Measurements from ENCODE around the gene COPA.

COPA gene

GRCh38 chr1:160271025-160271424 is 72.0 kb downstream of the COPA start:
- no peak for DNase-seq (ENCODE audit: low read depth in 2 of 2, low spot score in 1 of 2)

- DNase-seq (ENCODE audit: low read depth in 2 of 2, low spot score in 1 of 2), result no peak
Observed at GRCh38 chr1:160267284-160267991, 75.6 kb downstream of the COPA start.

GRCh38 chr1:160264795-160265307 is 78.2 kb downstream of the COPA start:
- no peak for DNase-seq (ENCODE audit: low read depth in 2 of 2, low spot score in 1 of 2)

DNA sequence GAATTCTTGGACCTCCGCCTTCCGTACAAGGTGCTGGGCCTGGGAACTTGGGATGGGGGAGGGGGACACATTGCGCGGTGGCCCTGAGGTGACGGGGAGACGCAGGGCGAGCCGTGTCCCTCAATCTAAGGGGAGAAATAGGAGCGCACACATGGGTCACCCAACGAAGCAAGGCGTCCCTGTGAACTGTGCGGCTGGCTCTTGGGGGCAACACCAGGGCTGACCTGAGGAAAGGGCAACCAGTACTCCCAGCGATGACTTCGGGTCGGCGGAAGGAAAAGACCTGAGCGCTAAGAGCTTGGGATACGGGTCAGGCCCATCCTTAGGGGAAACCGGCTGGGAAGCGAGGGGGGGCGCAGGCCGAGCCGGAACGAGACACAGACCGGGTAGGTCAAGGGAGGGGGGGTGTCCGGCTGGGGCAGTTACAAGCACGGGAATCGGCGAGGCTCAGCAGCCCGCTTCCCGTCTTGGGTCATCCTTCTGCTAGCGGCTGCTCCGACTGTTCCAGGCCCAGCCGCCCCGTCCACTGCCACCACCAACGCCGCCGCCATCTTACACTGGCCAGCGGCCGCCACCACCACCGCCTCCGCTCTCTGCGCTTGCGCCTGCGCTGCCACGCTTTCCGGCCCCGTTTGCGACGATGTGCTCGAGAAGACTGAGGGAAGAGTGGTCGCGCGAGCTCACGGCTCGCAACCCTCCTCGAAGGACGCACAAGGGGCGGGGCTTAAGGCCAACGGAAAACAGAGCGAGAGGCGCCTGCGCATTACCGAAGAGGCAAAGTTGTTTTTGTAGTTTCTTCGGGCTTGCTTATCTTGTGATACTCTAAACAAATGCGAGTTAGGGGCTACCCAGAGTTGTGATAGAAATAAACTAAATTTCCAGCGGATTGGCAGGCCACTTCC is 80.9 kb downstream of the COPA start, which contains the start of gene DCAF8:
TSS of gene DCAF8 (minus strand) at position 657 of the 902 bp plus-strand sequence. CDS start 18,541 bp downstream, outside the sequence.
- DNase-seq (ENCODE audit: low read depth in 2 of 2, low spot score in 1 of 2), result peak; percentile 91 to 94

DNA sequence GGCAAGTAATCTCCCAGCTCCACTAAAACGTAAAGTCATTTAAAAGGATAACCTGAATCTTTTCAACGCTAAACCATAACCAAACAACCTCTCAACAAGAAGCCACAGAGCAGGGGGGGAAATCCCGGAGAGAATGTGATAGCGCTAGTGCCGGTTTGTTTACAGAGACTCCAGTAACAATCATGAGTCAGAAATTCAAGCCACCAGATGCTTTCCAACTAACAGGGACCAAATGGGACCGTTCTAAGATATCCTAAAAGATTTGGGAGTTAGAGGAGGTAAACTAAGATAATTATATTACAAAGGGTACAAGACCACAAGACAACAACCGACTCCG is 81.5 kb downstream of the COPA start:
- DNase-seq (ENCODE audit: low read depth in 2 of 2, low spot score in 1 of 2), result peak; percentile 33 to 54

DNA sequence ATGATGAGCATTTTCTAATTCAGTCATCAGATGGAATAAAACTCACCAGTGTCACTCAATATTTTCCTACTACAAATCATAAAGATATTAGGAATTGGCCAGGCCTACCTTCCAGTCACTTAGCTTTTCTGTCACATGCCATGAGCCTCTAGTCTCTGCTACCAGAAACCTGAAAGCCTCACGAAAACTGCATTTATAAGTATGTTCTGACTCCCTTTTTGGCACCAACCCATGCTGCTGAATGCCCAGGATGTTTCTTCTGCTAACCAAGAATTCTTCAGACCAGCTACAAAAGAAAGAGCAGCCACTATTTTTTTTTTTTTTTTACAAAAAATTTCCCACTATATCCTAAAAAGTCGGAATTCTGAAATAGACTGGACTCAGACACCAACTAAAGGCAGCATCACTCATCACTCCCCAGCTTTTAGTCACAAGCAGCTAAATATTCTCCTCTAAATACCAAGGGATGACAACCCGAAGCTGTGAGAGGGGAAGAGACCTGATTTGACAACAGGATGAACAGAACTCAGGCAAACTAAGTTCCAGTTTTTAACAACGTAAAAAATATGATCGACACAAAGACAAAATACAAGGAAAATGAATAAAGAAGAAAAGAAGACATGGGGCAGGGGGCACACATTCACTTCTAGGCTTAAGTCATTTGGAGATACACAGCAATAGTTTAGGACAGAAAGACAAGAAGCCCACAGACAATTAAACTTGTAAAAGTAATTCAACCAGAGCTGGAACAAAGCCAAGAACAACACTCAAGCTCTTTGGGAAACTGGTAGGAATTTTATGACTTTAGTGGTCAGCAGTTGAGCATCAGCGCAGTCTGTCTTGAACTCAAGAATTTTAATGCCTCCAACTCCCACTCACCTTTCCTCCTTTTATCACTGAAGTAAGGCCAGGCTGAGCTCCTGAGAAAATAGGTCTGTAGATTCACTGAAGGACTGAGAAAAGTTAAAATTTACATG is 82.4 kb downstream of the COPA start:
- DNase-seq (ENCODE audit: low read depth in 2 of 2, low spot score in 1 of 2), result no peak

DNA sequence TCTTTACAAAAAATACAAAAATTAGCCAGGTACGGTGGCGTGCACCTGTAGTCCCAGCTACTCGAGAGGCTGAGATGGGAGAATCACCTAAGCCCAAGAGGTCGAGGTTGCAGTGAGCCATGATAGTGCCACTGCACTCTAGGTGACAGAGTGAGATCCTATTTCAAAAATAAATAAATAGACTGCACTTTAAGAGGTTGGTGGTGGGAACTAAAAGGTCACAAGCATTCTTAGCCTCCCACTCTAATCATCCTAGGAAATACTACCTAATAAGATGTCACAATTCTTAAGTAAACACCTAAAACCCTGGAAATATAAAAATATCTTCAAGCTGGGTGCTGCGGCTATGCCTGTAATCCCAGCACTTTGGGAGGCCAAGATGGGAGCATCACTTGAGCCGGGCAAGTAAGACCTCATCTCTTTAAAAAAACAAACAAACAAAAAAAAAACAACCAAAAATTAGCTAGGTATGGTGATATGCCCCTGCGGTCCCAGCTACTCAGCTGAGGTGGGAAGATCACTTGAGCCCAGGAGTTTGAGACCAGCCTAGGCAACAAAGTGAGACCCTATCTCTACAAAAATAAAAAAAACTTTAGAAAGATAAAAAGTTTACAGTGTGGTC is 84.8 kb downstream of the COPA start:
- DNase-seq (ENCODE audit: low read depth in 2 of 2, low spot score in 1 of 2), result no peak

DNA sequence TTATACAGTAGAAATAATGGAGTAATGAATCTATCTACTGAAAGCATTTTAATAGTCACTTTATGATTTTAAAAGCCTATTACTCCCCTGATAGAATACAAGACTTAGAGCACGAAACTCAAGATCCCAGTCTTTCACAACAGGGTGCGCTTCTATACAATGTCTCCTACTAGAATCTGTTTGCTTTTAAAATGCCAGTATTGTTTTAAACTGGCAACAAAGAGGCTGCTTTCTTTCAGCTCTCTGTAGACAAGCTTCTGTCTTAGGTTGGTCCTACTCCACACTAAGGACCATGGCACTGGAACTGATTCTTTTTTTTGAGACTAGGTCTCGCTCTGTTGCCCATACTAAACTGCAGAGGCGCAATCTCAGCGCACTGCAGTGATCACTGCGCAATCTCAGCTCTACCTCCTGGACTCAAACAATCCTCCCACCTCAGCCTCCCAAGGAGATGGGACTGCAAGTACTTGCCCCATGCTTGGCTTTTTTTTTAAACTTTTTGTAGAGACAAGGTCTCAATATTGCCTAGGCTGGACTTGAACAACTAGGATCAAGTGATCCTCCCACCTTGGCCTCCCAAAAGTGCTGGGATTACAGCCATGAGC is 85.5 kb downstream of the COPA start:
- no peak for DNase-seq (ENCODE audit: low read depth in 2 of 2, low spot score in 1 of 2)

GRCh38 chr1:160256396-160257046 is 86.5 kb downstream of the COPA start:
- DNase-seq (ENCODE audit: low read depth in 2 of 2, low spot score in 1 of 2), result no peak

DNA sequence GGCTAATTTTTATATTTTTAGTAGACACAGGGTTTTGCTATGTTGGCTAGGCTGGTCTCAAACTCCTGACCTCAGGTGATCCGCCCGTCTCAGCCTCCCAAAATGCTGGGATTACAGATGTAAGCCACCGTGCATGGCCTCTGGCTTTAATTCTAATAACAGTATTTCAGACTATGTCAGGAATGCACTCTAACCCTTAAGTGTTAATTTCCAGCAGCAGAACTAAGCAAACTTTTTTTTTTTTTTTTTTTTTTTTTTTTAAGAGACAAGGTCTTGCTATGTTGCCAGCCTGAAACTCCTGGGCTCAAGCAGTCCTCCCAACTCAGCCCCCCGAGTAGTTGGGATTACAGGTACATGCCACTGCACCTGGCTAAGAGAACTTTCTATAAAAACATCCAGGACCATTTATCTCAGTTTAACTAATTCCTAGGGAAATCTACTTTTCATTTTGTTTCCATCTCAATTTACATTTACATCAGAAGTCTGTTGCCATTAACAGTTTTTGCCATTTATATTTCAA is 87.2 kb downstream of the COPA start:
- no peak for DNase-seq (ENCODE audit: low read depth in 2 of 2, low spot score in 1 of 2)

DNA sequence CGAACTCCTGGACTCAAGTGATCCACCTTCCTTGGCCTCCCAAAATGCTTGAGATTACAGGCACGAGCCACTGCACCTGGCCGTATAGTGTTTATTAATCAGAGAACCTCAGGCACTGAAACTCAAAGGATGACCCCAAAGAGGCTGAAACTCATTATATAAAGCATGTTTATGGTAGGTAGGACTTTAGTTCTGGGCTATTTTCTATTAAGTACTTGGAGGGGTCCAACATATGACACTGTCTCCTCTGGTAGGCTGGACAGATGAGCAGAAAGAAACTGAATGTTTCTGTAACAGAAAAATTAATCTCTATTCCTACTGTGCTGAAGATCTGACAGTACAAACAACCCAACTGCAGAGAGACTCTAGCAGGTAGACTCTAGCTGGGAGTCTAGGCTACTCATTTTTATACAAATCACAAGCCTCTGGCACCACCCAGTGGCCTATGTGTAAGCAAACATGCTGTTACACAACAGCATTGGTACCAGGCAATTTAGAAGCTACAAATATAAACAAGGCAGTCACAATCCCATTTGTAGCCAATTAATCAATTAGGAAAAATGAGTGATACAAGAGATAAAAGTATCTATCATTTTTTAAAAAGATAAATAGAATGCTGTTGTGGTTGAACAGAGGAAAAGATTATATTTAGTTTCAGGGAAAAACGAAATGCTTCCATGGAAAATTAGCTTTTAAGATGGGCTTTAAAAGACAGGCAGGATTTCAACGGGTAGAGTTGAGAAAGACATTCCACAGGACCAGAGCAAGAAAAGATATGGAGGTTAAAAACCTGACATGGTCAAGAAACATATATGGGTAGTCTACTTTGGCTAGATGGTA is 91.1 kb downstream of the COPA start:
- peak; percentile 12 to 19 for DNase-seq (ENCODE audit: low read depth in 2 of 2, low spot score in 1 of 2)

- DNase-seq (ENCODE audit: low read depth in 2 of 2, low spot score in 1 of 2), result no peak
Observed at GRCh38 chr1:160251011-160251410, 92.0 kb downstream of the COPA start.

DNA sequence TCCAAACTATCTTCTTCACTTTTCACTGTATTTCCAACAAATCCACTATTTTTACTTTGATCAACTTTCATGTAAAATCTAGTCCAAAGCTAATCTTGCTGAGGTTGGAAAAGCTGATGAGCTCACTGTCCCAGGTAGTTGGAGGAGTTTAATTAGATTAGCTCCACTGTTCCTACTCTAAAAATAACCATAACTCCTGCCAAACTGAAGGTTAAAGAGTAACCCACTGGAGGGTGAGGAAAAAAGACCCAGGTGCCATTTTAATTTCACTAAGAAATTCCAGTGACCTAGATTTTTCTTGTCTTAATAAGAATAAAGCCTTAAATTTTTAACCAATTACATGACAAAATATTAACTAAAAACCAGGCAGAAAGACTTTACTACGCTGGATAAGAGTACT is 96.0 kb downstream of the COPA start:
- DNase-seq (ENCODE audit: low read depth in 2 of 2, low spot score in 1 of 2), result no peak

GRCh38 chr1:160245434-160245833 is 97.6 kb downstream of the COPA start:
- DNase-seq (ENCODE audit: low read depth in 2 of 2, low spot score in 1 of 2), result no peak

- DNase-seq (ENCODE audit: low read depth in 2 of 2, low spot score in 1 of 2), result no peak
Observed at GRCh38 chr1:160244209-160244608, 98.8 kb downstream of the COPA start.

DNA sequence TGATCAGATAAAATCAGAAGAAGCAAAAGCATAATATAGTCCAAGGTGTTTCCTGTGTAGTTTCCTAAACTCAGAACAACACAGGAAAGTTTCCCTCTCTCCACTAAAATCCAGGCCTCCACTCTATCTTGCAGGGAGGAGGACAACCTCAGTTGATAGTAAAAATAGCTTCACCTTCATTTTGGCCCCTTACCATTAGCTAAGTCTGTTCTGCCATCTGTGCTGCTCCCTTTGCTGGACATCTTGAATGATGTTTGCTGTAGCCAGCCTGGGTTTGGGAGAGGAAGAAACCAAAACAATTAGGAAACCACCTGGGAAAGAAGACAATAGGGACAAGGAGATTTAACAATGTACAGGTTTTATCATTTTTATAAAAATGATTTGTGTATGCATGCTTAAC is 99.3 kb downstream of the COPA start:
- DNase-seq (ENCODE audit: low read depth in 2 of 2, low spot score in 1 of 2), result no peak

- DNase-seq (ENCODE audit: low read depth in 2 of 2, low spot score in 1 of 2), result no peak
Observed at GRCh38 chr1:160239582-160240299, 103.3 kb downstream of the COPA start.

Data from stimulated activated CD8-positive, alpha-beta memory T cell treated with anti-CD3 and anti-CD28 coated beads, Interleukin-4, amount 100 ng/mL, for 4 hours (primary cell).